Subcutaneous adipose tissue (tissue), 4 donors: ENCODE results near the gene FGF14. TPM values are rescaled to one million over a fixed set of nuclear protein-coding genes. Genes with fewer than 3 reads are reported as not detected.

Experiments used
- total RNA-seq, 4 donors: library from RNA; depleted of rRNA; stranded (reverse); fragments of >200 nt; gene quantifications; one replicate each; pipeline ENCODE4 v1.1.0, GENCODE V29; 2016
- TF ChIP-seq, protein P1 (sequence below): fragments of 450-650 bp; IDR thresholded peaks from one replicate; pipeline ENCODE4 v1.5.1; 2016; ENCODE audit warnings: low read depth, mild to moderate bottlenecking, control low read depth, antibody characterized with exemption, moderate library complexity

Gene FGF14
- total RNA-seq, 4 donors from 2014 or later = 0.17 to 3.6 (median 0.93) TPM

DNA sequence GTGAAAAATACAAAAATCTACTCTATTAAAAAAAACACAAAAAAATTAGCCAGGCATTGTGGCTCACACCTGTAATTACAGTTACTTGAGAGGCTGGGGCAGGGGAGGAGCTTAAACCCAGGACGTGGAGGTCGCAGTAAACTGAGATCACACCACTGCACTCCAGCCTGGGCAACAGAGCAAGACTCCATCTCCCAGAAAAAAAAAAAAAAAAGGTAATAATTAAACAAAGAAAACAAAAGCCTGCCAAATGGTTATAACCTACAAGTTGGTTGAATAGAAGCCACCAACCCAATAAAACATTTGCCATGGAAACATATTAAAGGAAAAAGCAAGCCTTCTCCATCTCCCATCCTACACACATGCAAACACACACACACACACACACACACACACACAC, 694.2 kb downstream of the FGF14 start:
- TF ChIP-seq, protein P1, sequence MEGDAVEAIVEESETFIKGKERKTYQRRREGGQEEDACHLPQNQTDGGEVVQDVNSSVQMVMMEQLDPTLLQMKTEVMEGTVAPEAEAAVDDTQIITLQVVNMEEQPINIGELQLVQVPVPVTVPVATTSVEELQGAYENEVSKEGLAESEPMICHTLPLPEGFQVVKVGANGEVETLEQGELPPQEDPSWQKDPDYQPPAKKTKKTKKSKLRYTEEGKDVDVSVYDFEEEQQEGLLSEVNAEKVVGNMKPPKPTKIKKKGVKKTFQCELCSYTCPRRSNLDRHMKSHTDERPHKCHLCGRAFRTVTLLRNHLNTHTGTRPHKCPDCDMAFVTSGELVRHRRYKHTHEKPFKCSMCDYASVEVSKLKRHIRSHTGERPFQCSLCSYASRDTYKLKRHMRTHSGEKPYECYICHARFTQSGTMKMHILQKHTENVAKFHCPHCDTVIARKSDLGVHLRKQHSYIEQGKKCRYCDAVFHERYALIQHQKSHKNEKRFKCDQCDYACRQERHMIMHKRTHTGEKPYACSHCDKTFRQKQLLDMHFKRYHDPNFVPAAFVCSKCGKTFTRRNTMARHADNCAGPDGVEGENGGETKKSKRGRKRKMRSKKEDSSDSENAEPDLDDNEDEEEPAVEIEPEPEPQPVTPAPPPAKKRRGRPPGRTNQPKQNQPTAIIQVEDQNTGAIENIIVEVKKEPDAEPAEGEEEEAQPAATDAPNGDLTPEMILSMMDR = no peak

DNA sequence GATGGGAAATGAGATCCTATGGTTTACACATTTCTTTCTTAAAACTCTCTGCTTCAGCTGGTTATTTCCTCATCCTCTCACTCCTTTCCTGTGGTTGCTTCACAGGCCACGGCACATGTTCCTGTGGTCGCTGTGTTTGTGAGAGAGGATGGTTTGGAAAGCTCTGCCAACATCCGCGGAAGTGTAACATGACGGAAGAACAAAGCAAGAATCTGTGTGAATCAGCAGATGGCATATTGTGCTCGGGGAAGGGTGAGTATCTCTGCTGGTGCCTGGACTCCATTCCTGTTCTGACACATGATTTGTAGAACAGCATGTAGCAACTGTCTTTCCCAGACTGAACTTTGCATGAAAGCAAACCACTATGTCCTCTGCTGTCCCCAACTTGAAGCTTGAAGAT, 695.2 kb downstream of the FGF14 start:
- TF ChIP-seq, protein P1 = no peak

DNA sequence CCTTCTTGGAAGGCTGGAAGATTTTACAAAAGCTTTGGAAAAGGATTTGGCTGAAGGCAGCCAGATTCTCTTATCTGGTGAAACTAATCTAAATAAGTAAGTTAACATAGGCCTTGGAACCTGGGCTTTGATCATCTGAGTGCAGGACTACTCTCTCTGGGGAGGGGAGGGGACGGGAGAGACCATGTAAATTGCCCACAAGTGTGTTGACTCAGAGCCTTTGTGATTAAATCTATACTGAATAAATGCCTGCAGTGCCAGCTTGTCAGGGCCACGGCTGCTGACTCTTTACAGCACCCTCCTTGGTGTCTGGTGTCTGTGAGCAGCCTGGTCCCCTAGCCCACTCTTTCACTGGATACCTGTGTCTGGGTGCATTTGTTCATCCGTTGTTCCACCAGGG, 698.0 kb downstream of the FGF14 start:
- TF ChIP-seq, protein P1 = no peak

DNA sequence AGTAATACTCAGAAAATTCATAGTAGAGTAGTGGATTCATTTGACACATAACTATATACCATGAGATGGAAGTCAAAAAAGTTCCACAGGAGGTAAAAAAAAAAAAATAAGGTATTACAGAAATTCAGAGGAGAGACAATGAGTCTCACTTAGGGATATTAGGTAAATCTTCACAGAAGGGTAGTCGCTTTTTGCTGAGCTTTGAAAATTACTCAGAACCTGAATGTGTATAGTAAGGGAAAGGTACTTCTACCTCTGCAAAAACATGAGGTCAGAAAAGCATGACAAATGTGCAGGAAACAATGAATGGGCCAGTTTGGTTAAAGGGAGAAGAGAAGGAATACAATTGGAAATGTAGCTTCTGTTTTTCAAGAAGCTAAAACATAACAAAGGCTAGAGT, 698.8 kb downstream of the FGF14 start:
- TF ChIP-seq, protein P1 = no peak

DNA sequence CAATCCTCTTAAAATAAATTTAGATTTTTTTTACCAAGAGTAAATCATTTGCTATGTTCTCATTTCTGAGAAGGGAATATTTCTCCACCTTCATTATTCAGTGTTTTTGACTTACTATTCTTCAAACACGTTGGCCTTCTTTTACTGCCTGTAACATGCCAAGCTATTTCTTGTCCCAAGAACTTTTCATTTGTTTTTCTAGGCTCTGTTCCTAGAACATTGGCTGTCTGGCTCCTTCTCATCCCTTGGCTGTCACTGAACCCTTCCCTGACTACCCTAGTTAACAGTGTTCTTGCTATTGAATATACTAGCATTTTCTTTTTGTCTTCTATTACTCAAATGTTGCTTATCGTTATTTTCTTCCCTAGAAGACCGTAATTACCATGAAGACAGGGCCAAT, 701.2 kb downstream of the FGF14 start:
- TF ChIP-seq, protein P1 = no peak

DNA sequence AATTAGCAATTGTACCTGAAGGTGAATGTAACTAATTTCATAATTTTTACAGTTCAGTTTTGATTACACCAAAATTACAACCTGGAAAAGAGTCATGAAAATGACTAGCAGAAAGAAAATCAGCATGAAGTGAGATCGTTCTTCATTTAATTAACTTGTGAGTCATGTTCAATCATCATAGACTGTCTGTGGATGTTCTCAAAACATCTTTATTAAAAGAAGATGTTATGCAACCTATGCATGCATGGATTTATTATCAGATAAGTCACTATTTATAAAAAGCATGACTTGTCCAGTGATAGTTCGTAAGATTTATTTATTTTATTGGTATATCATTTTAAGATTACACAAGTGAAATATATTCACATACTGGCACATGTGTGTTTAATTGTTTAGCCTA, 703.4 kb downstream of the FGF14 start:
- TF ChIP-seq, protein P1 = no peak

DNA sequence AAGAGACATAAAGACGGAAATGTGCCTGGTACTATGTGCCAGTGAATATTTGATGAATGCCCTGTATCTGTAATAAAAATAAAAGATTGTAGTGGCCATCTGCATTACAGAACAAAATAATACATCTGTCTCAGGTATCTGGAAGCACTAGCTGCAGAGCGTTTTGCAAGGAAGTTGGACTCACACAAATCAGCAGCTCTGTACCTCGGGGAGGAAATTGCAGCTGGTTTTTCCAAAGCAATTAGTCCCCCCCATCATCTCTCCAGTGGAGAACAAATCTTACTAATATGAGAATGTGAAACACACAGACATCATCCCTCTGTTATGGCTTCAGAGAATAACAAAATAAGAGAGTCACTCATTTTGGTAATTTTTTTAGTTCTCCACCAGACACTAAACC, 704.1 kb downstream of the FGF14 start:
- TF ChIP-seq, protein P1 = no peak
